GM23338 (cell line): ENCODE data around the gene NRGN.

Experiments
- CREB1 ChIP-seq: fragments of 250-450 bp; sonication (Bioruptor Pico); IDR thresholded peaks from 2 replicates; pipeline ENCODE4 v1.5.0; 2020; ENCODE audit warnings: low read depth, mild to moderate bottlenecking, moderate library complexity
- CTCF ChIP-seq, 2 experiments: fragments of 200-600 bp in 1 of 2; sonication (generic) in 1 of 2; conservative IDR thresholded peaks; 2 replicates each; pipeline versions ENCODE4 v1.5.1 to v1.6.1; 2016 to 2017; ENCODE audit warnings: antibody characterized with exemption in 2 of 2, low read depth in 2 of 2, mild to moderate bottlenecking in 2 of 2, moderate library complexity in 1 of 2
- ETS1 ChIP-seq: IDR thresholded peaks from 2 replicates; pipeline ENCODE4 v1.6.1; 2016; ENCODE audit warnings: antibody characterized with exemption
- EZH2 ChIP-seq: fragments of 200-600 bp; sonication (generic); IDR thresholded peaks from one replicate; pipeline ENCODE4 v1.8.0; 2017; ENCODE audit warnings: antibody characterized with exemption, mild to moderate bottlenecking, low read depth; ENCODE audit not compliant: unreplicated experiment
- EZH2phosphoT487 ChIP-seq: fragments of 200-600 bp; sonication (generic); IDR thresholded peaks from one replicate; pipeline ENCODE4 v1.8.1; 2018; ENCODE audit warnings: antibody characterized with exemption; ENCODE audit not compliant: unreplicated experiment
- JUNB ChIP-seq: IDR thresholded peaks from one replicate; pipeline ENCODE4 v1.6.1; 2016; ENCODE audit warnings: antibody characterized with exemption; ENCODE audit not compliant: unreplicated experiment
- NANOG ChIP-seq: IDR thresholded peaks from 2 replicates; pipeline ENCODE4 v1.6.1; 2016; ENCODE audit warnings: antibody characterized with exemption, borderline replicate concordance
- POLR2AphosphoS5 ChIP-seq: IDR thresholded peaks from 2 replicates; pipeline ENCODE4 v1.6.1; 2016; ENCODE audit warnings: antibody characterized with exemption, low read depth
- REST ChIP-seq: IDR thresholded peaks from one replicate; pipeline ENCODE4 v1.6.1; 2018; ENCODE audit warnings: antibody characterized with exemption; ENCODE audit not compliant: unreplicated experiment
- STAT1 ChIP-seq: IDR thresholded peaks from one replicate; pipeline ENCODE4 v1.6.1; 2016; ENCODE audit warnings: antibody characterized with exemption; ENCODE audit not compliant: unreplicated experiment
- ZNF114 ChIP-seq: fragments of 250-450 bp; sonication (Bioruptor Pico); IDR thresholded peaks from 2 replicates; pipeline ENCODE4 v1.5.0; 2020; ENCODE audit warnings: mild to moderate bottlenecking, moderate library complexity
- ZNF331 ChIP-seq: fragments of 250-450 bp; sonication (Bioruptor Pico); IDR thresholded peaks from 2 replicates; pipeline ENCODE4 v1.5.0; 2020; ENCODE audit warnings: low read depth, mild to moderate bottlenecking, moderate library complexity
- ZNF462 ChIP-seq: fragments of 250-450 bp; sonication (Bioruptor Pico); IDR thresholded peaks from 2 replicates; pipeline ENCODE4 v1.5.0; 2020; ENCODE audit warnings: mild to moderate bottlenecking, moderate library complexity

GRCh38 chr11:124751391-124751740, 11.6 kb downstream of the NRGN start:
- TF ChIP-seq CTCF (conservative IDR thresholded peaks at IDR 0.05; ENCODE audit: low read depth in 2 of 2) (no peak), EZH2phosphoT487 (peak; percentile 69), EZH2 (peak; percentile 83), REST (no peak), POLR2AphosphoS5 (no peak), JUNB (no peak), CREB1 (CRISPR knock-in tag) (no peak), NANOG (no peak), STAT1 (no peak), ETS1 (no peak), ZNF331 (no peak), ZNF114 (CRISPR knock-in tag) (no peak), ZNF462 (CRISPR knock-in tag) (no peak)
